VCaP (cell line): ENCODE data around the gene PIM1.
"Not testable (repeated sequence)": the region's sequence is repeated elsewhere in the genome, so short reads cannot be mapped to it uniquely, and the experiment has no call there.

Source experiments
- H3K27ac ChIP-seq: fragments of 450-650 bp; 2 replicates; pipeline ENCODE4 v1.5.1; 2017
- TF ChIP-seq, protein P1 (sequence below): fragments of 450-650 bp; conservative IDR thresholded peaks from 2 replicates; pipeline ENCODE4 v1.5.1; 2017; ENCODE audit warnings: mild to moderate bottlenecking, moderate library complexity

The PIM1 gene

DNA sequence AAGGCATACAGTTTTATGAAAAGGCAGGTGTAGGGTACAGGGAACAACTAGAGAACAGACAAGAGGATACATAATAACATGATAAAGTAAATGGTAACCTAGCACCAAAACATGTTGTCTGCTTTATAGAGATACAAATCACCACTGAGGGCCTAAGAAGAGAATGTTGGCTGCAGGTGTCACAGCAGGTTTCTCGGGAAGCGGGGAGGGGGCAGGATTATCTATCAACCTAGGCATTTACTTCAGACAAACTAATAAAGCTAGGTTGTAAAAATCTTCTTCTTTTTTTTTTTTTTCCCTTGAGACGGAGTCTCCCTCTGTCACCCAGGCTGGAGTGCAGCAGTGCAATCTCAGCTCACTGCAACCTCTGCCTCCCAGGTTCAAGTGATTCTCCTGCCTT is 22.7 kb downstream of the PIM1 start:
- H3K27ac ChIP-seq = peak overlapping the region; percentile 95

DNA sequence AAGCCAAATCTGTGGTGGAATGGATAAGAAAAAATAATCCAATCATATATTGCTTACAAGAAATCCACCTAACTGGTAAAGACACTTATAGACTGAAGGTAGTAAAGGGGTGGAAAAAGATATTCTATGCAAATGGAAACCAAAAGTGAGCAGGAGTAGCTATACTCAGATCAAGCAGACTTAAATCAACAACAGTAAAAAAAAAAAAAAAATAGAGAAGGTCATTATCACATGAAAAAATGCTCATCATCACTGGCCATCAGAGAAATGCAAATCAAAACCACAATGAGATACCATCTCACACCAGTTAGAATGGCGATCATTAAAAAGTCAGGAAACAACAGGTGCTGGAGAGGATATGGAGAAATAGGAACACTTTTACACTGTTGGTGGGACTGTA is 24.9 kb downstream of the PIM1 start:
- not testable (repeated sequence) for H3K27ac ChIP-seq

More for the DNA sequence above, 22.7 kb downstream of the PIM1 start:
- TF ChIP-seq, protein P1, sequence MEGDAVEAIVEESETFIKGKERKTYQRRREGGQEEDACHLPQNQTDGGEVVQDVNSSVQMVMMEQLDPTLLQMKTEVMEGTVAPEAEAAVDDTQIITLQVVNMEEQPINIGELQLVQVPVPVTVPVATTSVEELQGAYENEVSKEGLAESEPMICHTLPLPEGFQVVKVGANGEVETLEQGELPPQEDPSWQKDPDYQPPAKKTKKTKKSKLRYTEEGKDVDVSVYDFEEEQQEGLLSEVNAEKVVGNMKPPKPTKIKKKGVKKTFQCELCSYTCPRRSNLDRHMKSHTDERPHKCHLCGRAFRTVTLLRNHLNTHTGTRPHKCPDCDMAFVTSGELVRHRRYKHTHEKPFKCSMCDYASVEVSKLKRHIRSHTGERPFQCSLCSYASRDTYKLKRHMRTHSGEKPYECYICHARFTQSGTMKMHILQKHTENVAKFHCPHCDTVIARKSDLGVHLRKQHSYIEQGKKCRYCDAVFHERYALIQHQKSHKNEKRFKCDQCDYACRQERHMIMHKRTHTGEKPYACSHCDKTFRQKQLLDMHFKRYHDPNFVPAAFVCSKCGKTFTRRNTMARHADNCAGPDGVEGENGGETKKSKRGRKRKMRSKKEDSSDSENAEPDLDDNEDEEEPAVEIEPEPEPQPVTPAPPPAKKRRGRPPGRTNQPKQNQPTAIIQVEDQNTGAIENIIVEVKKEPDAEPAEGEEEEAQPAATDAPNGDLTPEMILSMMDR = no peak

- H3K27ac ChIP-seq = not testable (repeated sequence)
These were observed 26.5 kb downstream of the PIM1 start for GRCh38 chr6:37196451-37196850.

GRCh38 chr6:37200085-37200484 is 30.1 kb downstream of the PIM1 start:
- no peak overlapping the region for H3K27ac ChIP-seq
- TF ChIP-seq, protein P1 = no peak

DNA sequence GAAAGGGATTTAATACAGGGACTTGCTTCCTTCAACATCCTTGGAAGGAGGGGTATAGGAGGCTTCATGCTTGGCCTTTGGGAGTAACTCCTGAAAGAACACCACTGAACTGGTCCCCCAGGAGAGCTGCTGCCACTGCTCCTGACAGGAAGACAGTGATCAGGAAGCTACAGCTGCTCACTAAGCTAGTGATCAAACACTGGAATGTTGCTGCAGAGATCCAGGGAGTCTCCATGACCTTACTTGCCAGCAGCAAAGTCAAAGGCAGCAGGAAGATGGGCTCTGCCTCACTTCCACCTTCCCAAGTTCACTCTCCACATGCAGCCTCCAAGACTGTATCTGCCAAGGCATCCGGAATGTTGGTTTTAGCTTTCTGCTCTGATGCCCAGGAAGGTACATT is 31.8 kb downstream of the PIM1 start:
- H3K27ac ChIP-seq = no peak overlapping the region
- TF ChIP-seq, protein P1 = no peak

- TF ChIP-seq, protein P1 = no peak
- H3K27ac ChIP-seq = no peak overlapping the region
These were observed 33.0 kb downstream of the PIM1 start for GRCh38 chr6:37202788-37203491.

DNA sequence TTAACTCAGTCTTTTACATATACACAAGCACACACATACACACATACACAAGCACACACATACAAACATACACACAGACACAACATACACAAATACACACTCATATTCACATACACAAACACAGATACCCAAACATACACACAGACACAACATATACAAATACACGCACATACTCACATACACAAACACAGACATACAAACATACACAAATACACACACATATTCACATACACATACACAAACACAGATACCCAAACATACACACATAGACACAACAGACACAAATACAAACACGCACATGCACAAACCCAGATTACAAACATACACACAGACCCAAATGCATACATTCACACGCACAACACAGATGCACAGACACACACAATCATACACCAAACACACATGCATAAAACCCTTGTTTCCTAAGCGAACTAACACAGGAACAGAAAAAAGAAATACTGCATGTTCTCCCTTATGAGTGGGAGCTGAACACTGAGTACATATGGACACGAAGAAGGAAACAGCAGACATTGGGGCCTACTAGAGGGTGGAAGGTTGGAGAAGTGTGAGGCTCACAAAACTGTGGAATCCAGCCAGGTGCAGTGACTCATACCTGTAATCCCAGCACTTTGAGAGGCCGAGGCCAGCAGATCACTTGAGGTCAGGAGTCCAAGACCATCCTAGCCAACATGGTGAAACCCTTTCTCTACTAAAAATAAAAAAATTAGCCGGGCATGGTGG is 34.2 kb downstream of the PIM1 start:
- H3K27ac ChIP-seq = no peak overlapping the region
- TF ChIP-seq, protein P1 = no peak

DNA sequence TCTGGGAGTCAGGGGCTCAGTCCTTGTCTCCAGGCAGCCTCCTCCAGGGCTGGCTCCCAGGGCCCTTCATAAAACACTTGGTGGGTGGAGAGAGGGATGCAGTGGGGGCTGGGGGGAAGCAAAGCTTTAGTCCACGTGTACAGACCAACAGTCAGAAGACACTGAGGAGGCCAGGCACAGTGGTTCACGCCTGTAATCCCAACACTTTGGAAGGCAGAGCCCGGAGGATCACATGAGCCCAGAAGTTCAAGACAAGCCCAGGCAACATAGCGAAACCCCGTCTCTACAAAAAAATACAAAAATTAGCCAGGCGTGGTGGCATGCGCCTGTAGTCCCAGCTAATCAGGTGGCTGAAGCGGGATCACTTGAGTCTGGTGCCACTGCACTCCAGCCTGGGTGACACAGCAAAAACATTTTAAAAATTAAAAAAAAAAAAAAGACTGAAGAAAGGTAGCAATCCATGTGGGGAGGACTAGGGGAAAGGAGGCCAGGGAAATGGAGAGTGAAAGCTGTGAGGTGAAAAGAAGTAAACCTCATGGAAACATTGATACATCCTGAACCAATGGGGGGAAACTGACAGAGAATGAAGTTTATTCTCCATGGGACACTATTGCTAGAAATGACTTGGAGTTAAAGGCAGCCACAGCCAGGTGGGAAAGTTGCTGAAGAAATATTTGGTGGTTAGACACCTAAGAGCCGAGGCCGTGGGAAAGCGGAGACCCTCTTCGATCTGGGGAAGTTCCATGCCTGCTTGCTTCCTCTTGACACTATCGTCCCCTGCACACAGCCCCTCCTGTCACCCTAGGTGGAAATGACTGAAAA is 35.4 kb downstream of the PIM1 start:
- H3K27ac ChIP-seq = no peak overlapping the region
- TF ChIP-seq, protein P1 = no peak
